ENCODE results near the gene ETAA1. TPM values are rescaled to one million over a fixed set of nuclear protein-coding genes. Genes with fewer than 3 reads are reported as not detected.

Gene ETAA1
- total RNA-seq, 3 donors from 2014 or later (not counting 1 experiment from before 2014, with no cell fraction given): 9.6 to 12.3 (median 10.3) TPM

DNA sequence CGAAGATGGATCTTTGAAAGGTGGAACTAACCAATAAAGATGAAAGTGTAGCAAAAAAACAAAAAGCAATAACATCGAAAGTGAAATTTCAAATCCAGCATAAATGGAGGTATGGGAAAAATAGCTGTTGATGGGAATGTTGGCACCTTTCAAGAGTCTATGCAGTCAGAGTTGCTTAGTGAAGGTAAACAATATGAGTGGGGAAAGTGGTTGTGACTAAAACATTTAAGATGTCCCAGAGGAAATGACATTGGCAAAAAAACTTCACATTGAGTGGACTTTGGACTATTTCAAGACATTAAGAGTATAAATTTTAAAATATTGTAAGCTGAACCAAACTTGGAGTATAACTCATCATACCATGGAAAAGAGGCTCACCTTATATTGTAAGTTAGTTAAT lies 17.7 kb downstream of the ETAA1 start:
- H3K36me3 ChIP-seq (ENCODE audit: control insufficient read depth, insufficient read depth, low read length): peaks cover 7% of the 10 kb centered on the region
- no peak overlapping the region for H3K4me3 Mint-ChIP-seq
- no peaks in the 10 kb centered on the region for H3K27me3 ChIP-seq (ENCODE audit: control insufficient read depth, insufficient read depth, low read length)
- 83% methylated on average over 2 of the region's 2 CpGs for WGBS (ENCODE audit: insufficient coverage)
- no peak overlapping the region for H3K27ac Mint-ChIP-seq
- no peak overlapping the region for H3K4me3 ChIP-seq (ENCODE audit: low read length)
- no peak for DNase-seq
- no peak overlapping the region for H3K27ac ChIP-seq (ENCODE audit: low read length)
- no peaks in the 10 kb centered on the region for H3K9me3 Mint-ChIP-seq
- no peaks in the 10 kb centered on the region for H3K27me3 Mint-ChIP-seq (ENCODE audit: low read depth in 2 of 2)
- no peaks in the 10 kb centered on the region for H3K4me1 Mint-ChIP-seq
- TF ChIP-seq, protein P1, sequence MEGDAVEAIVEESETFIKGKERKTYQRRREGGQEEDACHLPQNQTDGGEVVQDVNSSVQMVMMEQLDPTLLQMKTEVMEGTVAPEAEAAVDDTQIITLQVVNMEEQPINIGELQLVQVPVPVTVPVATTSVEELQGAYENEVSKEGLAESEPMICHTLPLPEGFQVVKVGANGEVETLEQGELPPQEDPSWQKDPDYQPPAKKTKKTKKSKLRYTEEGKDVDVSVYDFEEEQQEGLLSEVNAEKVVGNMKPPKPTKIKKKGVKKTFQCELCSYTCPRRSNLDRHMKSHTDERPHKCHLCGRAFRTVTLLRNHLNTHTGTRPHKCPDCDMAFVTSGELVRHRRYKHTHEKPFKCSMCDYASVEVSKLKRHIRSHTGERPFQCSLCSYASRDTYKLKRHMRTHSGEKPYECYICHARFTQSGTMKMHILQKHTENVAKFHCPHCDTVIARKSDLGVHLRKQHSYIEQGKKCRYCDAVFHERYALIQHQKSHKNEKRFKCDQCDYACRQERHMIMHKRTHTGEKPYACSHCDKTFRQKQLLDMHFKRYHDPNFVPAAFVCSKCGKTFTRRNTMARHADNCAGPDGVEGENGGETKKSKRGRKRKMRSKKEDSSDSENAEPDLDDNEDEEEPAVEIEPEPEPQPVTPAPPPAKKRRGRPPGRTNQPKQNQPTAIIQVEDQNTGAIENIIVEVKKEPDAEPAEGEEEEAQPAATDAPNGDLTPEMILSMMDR (IDR thresholded peaks at IDR 0.05): no peak
- no peak for ATAC-seq
- intact Hi-C loops (cut with micrococcal nuclease): no loop called here
- peaks cover 14% of the 10 kb centered on the region for H3K36me3 Mint-ChIP-seq
- H3K9me3 ChIP-seq (ENCODE audit: control insufficient read depth, insufficient read depth, low read length): no peaks in the 10 kb centered on the region
- H3K4me1 ChIP-seq (ENCODE audit: control insufficient read depth, insufficient read depth, low read length): no peaks in the 10 kb centered on the region

DNA sequence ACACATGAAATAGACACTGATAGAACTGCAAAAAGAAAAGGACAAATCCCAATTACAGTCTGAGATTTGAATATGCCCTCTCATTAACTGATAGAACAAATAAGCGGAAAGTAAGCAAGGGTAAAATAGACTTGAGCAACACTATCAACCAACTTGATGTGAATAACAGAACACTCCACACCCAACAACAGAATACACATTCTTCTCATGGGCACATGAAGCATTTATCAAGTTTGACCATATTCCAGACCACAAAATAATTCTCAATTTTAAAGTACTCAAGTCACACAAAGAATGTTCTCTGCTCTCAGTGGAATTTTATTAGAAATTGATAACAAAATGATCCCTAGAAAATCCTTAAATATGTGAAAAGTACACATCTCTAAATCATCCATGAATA lies 19.0 kb downstream of the ETAA1 start:
- no peak overlapping the region for H3K27ac Mint-ChIP-seq
- no peak overlapping the region for H3K27ac ChIP-seq (ENCODE audit: low read length)
- H3K4me1 Mint-ChIP-seq: no peaks in the 10 kb centered on the region
- H3K36me3 ChIP-seq (ENCODE audit: control insufficient read depth, insufficient read depth, low read length): no peaks in the 10 kb centered on the region
- intact Hi-C loops (cut with micrococcal nuclease): no loop called here
- H3K9me3 ChIP-seq (ENCODE audit: control insufficient read depth, insufficient read depth, low read length): no peaks in the 10 kb centered on the region
- peaks cover 1% of the 10 kb centered on the region for H3K36me3 Mint-ChIP-seq
- peaks cover 0 to 2% of the 10 kb centered on the region in 2 donors for H3K27me3 Mint-ChIP-seq (ENCODE audit: low read depth in 2 of 2)
- ATAC-seq (no peak), DNase-seq (no peak)
- no peak overlapping the region for H3K4me3 ChIP-seq (ENCODE audit: low read length)
- 100% methylated on average over 1 of the region's 1 CpG for WGBS (ENCODE audit: insufficient coverage)
- H3K4me1 ChIP-seq (ENCODE audit: control insufficient read depth, insufficient read depth, low read length): no peaks in the 10 kb centered on the region
- no peaks in the 10 kb centered on the region for H3K27me3 ChIP-seq (ENCODE audit: control insufficient read depth, insufficient read depth, low read length)
- no peaks in the 10 kb centered on the region for H3K9me3 Mint-ChIP-seq
- TF ChIP-seq, protein P1 (IDR thresholded peaks at IDR 0.05): no peak
- H3K4me3 Mint-ChIP-seq: no peak overlapping the region

DNA sequence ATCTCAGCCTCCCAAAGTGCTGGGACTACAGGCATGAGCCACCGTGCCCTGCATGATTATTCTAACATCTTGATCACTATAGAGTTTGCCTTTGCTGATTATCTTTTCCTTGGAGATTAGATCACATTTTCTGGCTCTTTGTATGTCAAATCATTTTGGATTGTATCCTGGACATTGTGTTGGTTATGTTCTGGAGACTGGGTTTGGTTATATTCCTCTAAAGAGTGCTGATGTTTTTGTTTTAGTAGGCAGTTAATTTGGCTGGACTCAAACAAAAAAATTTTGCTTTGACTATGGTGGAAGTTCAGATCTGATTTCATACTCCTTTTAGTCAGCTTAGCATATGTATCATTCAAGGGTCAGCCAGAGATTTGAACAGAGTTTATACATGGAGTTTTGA lies 26.4 kb downstream of the ETAA1 start:
- Histone ChIP-seq H3K4me1 (ENCODE audit: control insufficient read depth, insufficient read depth, low read length) (no peaks in the 10 kb centered on the region), H3K4me3 (ENCODE audit: low read length) (no peak overlapping the region), H3K27me3 (ENCODE audit: control insufficient read depth, insufficient read depth, low read length) (no peaks in the 10 kb centered on the region), H3K36me3 (ENCODE audit: control insufficient read depth, insufficient read depth, low read length) (no peaks in the 10 kb centered on the region), H3K9me3 (ENCODE audit: control insufficient read depth, insufficient read depth, low read length) (no peaks in the 10 kb centered on the region), H3K27ac (ENCODE audit: low read length) (no peak overlapping the region)
- intact Hi-C loops (cut with micrococcal nuclease): no loop called here
- H3K27ac Mint-ChIP-seq: no peak overlapping the region
- WGBS (ENCODE audit: insufficient coverage): 93% methylated on average over 1 of the region's 1 CpG
- no peaks in the 10 kb centered on the region for H3K36me3 Mint-ChIP-seq
- no peak overlapping the region for H3K4me3 Mint-ChIP-seq
- peaks cover 5 to 6% of the 10 kb centered on the region in 2 donors for H3K9me3 Mint-ChIP-seq
- DNase-seq (no peak), ATAC-seq (no peak)
- peaks cover 2 to 13% of the 10 kb centered on the region in 2 donors for H3K27me3 Mint-ChIP-seq (ENCODE audit: low read depth in 2 of 2)
- TF ChIP-seq, protein P1 (IDR thresholded peaks at IDR 0.05): no peak
- H3K4me1 Mint-ChIP-seq: no peaks in the 10 kb centered on the region

DNA sequence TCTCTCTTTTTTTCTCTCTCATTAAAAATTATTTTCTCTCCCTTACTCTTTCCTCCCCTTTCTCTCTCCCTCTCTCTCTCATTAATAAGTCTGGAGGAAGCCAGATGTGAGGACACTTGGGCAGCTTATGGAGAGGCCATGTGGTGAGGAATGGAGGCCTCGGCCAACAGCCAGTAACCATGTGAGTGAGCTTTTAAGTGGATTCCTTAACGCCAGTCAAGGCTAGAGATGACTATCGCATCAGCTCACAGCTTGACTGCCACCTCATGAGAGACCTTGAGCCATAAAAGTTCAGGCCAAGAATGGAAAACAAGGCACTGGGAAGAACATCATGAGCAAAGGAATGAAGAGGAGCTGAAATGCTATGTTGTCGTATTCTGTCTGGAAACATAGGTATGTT lies 39.1 kb downstream of the ETAA1 start:
- DNase-seq: no peak
- no peak overlapping the region for H3K27ac Mint-ChIP-seq
- peaks cover 10% of the 10 kb centered on the region for H3K36me3 Mint-ChIP-seq
- ATAC-seq: no peak
- peaks cover 32 to 55% of the 10 kb centered on the region in 2 donors for H3K27me3 Mint-ChIP-seq (ENCODE audit: low read depth in 2 of 2)
- no peaks in the 10 kb centered on the region for H3K36me3 ChIP-seq (ENCODE audit: control insufficient read depth, insufficient read depth, low read length)
- TF ChIP-seq, protein P1 (IDR thresholded peaks at IDR 0.05): no peak
- no peaks in the 10 kb centered on the region for H3K4me1 ChIP-seq (ENCODE audit: control insufficient read depth, insufficient read depth, low read length)
- no peak overlapping the region for H3K27ac ChIP-seq (ENCODE audit: low read length)
- 94% methylated on average over 4 of the region's 4 CpGs for WGBS (ENCODE audit: insufficient coverage)
- intact Hi-C loops (cut with micrococcal nuclease): no loop called here
- no peaks in the 10 kb centered on the region for H3K9me3 ChIP-seq (ENCODE audit: control insufficient read depth, insufficient read depth, low read length)
- peaks cover 0 to 11% of the 10 kb centered on the region in 2 donors for H3K9me3 Mint-ChIP-seq
- H3K4me3 ChIP-seq (ENCODE audit: low read length): no peak overlapping the region
- H3K4me1 Mint-ChIP-seq: no peaks in the 10 kb centered on the region
- no peaks in the 10 kb centered on the region for H3K27me3 ChIP-seq (ENCODE audit: control insufficient read depth, insufficient read depth, low read length)
- no peak overlapping the region for H3K4me3 Mint-ChIP-seq

All from natural killer cell (primary cell).